Psoas muscle (tissue), 8 donors: Measurements from ENCODE around the gene SAPCD2. TPM values are rescaled to one million over a fixed set of nuclear protein-coding genes. Genes with fewer than 3 reads are reported as not detected.
A peak's percentile ranks its signal among the peaks of the same experiment; 100 is the strongest.

Source experiments
- ATAC-seq, 4 donors: fragments of 200-7000 bp; cut with Tn5 transposase; one replicate each; pipeline ENCODE4 v1.9.1; 2020; ENCODE audit warnings: moderate library complexity in 3 of 4, mild to moderate bottlenecking in 2 of 4
- DNase-seq, 2 donors: peaks; one replicate each; pipeline ENCODE4 v3.0.0-alpha.2; 2020
- H3K27ac ChIP-seq: fragments of 200-600 bp; one replicate; pipeline ENCODE4 v1.8.0; 2022
- H3K27me3 ChIP-seq, 3 donors: fragments of 200-600 bp in 1 of 3; one replicate each; pipeline versions ENCODE4 v1.6.1 to v1.8.0; 2013 to 2022; ENCODE audit warnings: low read length in 2 of 3, mild to moderate bottlenecking in 2 of 3, moderate library complexity in 1 of 3; ENCODE audit not compliant: insufficient read depth in 3 of 3
- H3K36me3 ChIP-seq, 2 donors: fragments of 200-600 bp in 1 of 2; one replicate each; pipeline versions ENCODE4 v1.6.1 to v1.8.0; 2013 to 2022; ENCODE audit warnings: low read depth in 1 of 2, mild to moderate bottlenecking in 1 of 2, moderate library complexity in 1 of 2; ENCODE audit not compliant: insufficient read depth in 1 of 2
- H3K4me1 ChIP-seq: fragments of 200-600 bp; one replicate; pipeline ENCODE4 v1.8.0; 2022
- H3K4me3 ChIP-seq: fragments of 200-600 bp; one replicate; pipeline ENCODE4 v1.8.0; 2022; ENCODE audit warnings: mild to moderate bottlenecking
- H3K9me3 ChIP-seq: fragments of 200-600 bp; one replicate; pipeline ENCODE4 v1.8.0; 2022
- CTCF ChIP-seq: fragments of 200-600 bp; IDR thresholded peaks from one replicate; pipeline ENCODE4 v1.8.0; 2022; ENCODE audit warnings: antibody characterized with exemption
- WGBS, 3 donors: extraction: QIAGEN DNeasy Blood & Tissue Kit; methylation state at CpG; one replicate each; pipeline versions ENCODE4 v1.1.6 to v1.1.7; 2013; 5-methylcytosine and 5-hydroxymethylcytosine counted together
- intact Hi-C, 2 donors: fragments of 100-400 bp; cut with DNase I; formaldehyde crosslinking; loops; one replicate each; pipeline versions ENCODE4 v1.11.0 to v1.14.2; 2022
- polyA plus RNA-seq, 3 donors: library from polyadenylated mRNA; stranded (reverse); fragments of 200-250 nt; gene quantifications; one replicate each; pipeline ENCODE4 v1.2.3, GENCODE V29; 2013
- total RNA-seq, 4 donors: library from RNA; stranded (reverse); fragmentation: NEBNext Ultra II Directional in 2 of 4; extraction: Animal tissue kit (Norgen Biotek cat#: 25700) in 2 of 4; gene quantifications; one replicate each; pipeline versions ENCODE4 v1.2.1 to v1.2.4, GENCODE V29; 2021 to 2023
- donor health status: healthy with polysubstance abuse.
- donor health status: DM: no; HTN: no; CAD: no; lungs with moderate emphysema.
- donor health status: Bipolar disorder and iron deficiency.
- donor health status: healthy.
- donor health status: DM: yes; HTN: yes; CAD: no.
- donor health status: DM: no; HTN: no; CAD: no.
- donor health status: DM: no; HTN: no; CAD: no.
- donor health status: DM: yes; HTN: yes; CAD: no.

SAPCD2 gene
- total and polyA plus RNA-seq, 7 donors, result 0.10 to 0.22 (median 0.15) TPM; not detected in 1

GRCh38 chr9:137052998-137053943, 17.1 kb downstream of the SAPCD2 start:
- TF ChIP-seq CTCF, result no peak
- peaks cover 12% of the 10 kb centered on the region for H3K4me1 ChIP-seq
- H3K4me3 ChIP-seq, result peak overlapping the region; percentile 51
- H3K36me3 ChIP-seq, result no peaks in the 10 kb centered on the region
- H3K27me3 ChIP-seq, result peaks cover 0 to 69% (median 33%) of the 10 kb centered on the region in 3 donors
- ATAC-seq (no peak), DNase-seq (no peak)
- 19 to 41% (median 22%) methylated on average over 21 to 71 of the region's 71 CpGs for WGBS, 3 donors
- H3K9me3 ChIP-seq, result no peaks in the 10 kb centered on the region
- no peak overlapping the region for H3K27ac ChIP-seq
- intact Hi-C loops, result no loop called here

DNA sequence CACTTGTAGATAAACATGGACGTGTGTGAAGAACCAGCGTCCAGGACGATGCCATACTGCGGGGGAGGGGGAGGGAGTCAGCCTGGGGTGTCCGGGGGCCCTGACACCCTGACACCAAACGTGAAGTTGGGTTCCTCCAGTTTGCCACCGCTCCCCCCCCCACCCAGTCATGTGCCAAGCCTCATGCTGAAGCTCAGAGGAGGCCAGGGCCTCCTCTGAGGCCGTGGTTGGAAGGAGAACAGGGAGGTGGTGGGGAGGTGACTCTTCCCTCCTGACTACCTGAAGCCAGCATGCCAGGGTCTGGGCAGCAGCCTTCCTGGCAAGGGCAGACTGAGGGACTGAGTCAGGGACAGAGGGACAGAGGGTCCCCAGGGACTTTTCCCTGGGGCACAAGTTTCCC, 18.1 kb downstream of the SAPCD2 start:
- Histone ChIP-seq H3K4me3 (no peak overlapping the region), H3K9me3 (no peaks in the 10 kb centered on the region), H3K4me1 (peaks cover 12% of the 10 kb centered on the region), H3K27ac (no peak overlapping the region), H3K36me3 (no peaks in the 10 kb centered on the region), H3K27me3 (peaks cover 0 to 79% (median 36%) of the 10 kb centered on the region in 3 donors)
- ATAC-seq (no peak), DNase-seq (no peak)
- TF ChIP-seq CTCF, result no peak
- intact Hi-C loops, result no loop called here
- 71 to 91% (median 91%) methylated on average over 8 of the region's 8 CpGs for WGBS, 3 donors

DNA sequence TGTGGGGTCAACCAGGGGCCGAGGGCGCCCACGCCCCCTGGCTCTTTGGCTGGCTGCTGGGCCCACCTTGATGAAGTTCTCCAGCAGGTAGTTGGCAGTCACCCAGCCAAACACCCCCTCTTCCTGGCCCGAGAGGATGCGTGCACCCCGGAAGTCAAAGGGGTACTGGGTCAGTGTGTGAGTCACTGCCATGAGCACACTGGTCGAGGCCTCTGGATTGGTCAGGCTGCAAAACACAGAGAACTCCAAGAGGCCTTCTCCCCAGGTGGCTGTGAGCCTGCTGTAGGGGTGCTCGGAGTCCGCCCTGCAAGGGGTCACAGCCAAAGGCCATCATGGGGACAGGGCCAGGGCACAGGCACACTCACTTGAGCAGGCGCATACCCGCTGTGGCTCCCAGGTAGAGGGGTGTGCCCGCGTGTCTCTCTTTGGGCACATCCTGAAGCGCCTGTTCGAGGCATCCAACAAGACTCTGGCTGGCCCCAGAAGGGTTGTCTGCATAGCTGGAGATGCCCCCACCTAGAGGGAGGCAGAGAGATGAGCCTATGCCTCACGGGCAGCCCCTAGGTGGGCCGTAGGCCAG, 19.1 kb downstream of the SAPCD2 start:
- TF ChIP-seq CTCF, result no peak
- H3K27me3 ChIP-seq, result peaks cover 0 to 81% (median 34%) of the 10 kb centered on the region in 3 donors
- no peak overlapping the region for H3K4me3 ChIP-seq
- ATAC-seq (no peak), DNase-seq (no peak)
- 92 to 94% (median 92%) methylated on average over 17 of the region's 17 CpGs for WGBS, 3 donors
- no peaks in the 10 kb centered on the region for H3K36me3 ChIP-seq
- no peak overlapping the region for H3K27ac ChIP-seq
- peaks cover 16% of the 10 kb centered on the region for H3K4me1 ChIP-seq
- H3K9me3 ChIP-seq, result no peaks in the 10 kb centered on the region
- intact Hi-C loops, result no loop called here

- DNase-seq, result no peak
- Histone ChIP-seq H3K36me3 (no peaks in the 10 kb centered on the region), H3K9me3 (no peaks in the 10 kb centered on the region), H3K27ac (no peak overlapping the region), H3K27me3 (peaks cover 0 to 79% (median 33%) of the 10 kb centered on the region in 3 donors), H3K4me1 (peaks cover 19% of the 10 kb centered on the region), H3K4me3 (no peak overlapping the region)
- WGBS, 3 donors, result 78 to 96% (median 89%) methylated on average over 4 to 5 of the region's 5 CpGs
- intact Hi-C loops, result no loop called here
- no peak for ATAC-seq
- TF ChIP-seq CTCF, result no peak
Observed at GRCh38 chr9:137050570-137050969, 19.8 kb downstream of the SAPCD2 start.
